HG03460 (cell line): ENCODE data around the gene PPA2.
A peak's percentile ranks its signal among the peaks of the same experiment; 100 is the strongest.
"Not testable (repeated sequence)": the region's sequence is repeated elsewhere in the genome, so short reads cannot be mapped to it uniquely, and the experiment has no call there.

Experiments
- ATAC-seq: cut with Tn5 transposase; IDR thresholded peaks from one replicate; pipeline ENCODE4 v1.9.1; 2021; ENCODE audit not compliant: unreplicated experiment

PPA2 gene

DNA sequence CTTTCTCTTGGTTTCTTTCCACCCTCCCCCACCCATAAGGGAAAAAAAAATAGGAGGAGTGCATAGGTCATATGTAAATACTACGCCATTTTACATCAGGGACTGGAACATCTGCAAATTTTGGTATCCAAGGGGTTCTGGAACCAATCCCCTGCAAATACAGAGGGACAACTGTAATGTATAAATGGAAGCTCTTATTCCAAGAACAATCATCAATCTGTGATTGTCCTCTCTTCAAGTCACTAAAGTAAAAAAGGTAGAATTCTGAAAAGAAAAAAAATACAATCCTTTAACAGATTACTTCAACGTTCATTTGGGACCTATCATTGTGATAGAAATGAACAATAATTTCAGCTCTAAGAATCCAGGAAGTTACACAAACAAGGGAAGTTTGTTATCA lies 13.6 kb downstream of the PPA2 start:
- no peak for ATAC-seq

DNA sequence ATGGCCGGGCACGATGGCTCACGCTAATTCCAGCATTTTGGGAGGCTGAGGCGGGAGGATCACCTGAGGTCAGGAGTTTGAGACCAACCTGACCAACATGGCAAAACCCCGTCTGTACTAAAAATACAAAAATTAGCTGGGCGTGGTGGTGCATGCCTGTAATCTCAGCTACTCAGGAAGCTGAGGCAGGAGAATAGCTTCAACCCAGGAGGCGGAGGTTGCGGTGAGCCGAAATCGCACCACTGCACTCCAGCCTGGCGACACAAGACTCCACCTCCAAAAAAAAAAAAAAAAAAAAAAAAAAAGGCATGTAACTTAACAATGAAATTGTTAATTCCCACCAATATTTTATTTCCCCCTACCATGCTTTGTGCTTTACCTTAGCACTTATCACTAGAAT lies 15.3 kb downstream of the PPA2 start:
- ATAC-seq: not testable (repeated sequence)

DNA sequence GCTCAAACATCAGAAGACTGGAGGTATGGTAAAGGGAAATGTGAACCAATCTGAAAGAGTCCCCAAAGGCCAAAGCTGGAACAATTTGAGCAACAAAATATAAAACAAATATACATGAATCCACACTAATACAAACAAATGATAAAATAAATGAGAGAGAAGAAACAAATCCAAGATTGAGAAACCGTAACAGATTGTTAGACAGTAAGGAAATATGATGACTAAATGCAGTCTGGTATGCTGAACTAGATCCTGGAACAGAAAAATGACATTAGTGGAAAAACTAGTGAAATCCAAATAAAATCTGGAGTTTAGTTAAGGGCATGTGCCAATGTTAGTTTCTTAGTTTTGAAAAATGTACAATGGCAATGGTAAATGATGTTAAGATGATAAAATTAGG lies 15.9 kb downstream of the PPA2 start:
- no peak for ATAC-seq

DNA sequence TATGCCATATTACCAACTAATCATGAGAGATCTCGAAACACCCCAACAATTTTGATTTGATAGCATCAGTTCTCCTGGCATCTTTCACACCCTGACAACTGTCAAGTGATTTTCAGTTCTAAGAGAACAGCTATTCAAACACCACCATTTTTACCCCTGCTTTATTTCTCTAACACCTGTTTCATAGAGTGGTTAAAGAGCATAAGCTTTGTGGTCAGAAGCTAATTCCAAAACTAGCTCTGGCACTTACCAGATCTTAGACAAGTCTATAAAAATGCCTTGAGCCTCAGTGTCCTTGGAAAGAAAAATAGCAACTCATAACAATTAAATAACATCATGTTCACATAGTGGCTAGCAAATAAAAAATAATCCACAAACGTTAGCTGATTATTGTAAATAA lies 17.9 kb downstream of the PPA2 start:
- ATAC-seq: no peak

DNA sequence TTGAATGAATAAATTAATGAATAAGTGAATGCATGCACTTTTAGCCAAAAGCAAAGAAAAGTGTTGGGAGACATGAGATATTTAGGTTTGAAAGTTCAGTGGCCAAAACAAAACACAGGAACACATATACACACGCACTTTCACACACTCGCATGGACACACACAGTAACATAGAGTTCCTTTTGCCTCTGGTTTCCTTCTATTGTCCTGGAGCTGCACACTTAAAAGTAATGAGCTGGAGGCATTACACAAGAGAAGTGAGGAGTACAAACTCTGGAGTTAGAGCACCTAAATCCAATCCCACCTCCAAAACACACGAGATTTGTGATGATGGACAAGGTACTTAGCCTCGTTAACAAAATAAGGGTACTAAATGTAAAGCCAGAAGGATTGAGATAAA lies 18.7 kb downstream of the PPA2 start:
- ATAC-seq: no peak

DNA sequence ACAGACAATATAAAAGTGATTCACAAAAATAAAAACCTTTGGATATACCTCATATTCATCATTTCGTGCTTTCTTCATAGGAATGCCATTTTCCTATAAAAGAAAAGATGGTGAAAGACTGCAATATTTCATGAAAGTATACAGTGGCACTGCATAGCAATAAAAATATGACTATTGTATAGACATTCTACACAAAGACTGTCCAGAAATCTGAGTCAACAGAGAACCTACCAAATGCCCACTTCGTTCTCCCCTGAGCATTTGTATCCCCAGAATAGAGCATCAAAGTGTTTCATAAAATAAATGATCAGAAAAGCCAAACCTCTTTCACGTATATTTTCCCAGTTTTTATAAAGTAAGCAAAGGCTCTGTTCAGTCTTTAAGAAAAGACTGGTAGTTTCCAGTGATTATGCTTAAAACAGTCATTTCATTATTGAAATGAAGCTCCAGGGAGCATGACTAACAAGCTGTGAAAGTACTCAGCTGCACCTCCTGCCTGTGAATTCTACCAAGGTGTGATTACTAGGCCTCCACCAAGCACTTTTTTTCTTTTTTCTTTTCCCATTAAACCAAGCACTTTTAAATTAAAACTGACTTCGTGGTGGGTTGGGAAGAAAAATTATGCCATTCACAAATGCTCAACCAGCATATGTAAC lies 20.2 kb downstream of the PPA2 start:
- ATAC-seq: peak; percentile 67

DNA sequence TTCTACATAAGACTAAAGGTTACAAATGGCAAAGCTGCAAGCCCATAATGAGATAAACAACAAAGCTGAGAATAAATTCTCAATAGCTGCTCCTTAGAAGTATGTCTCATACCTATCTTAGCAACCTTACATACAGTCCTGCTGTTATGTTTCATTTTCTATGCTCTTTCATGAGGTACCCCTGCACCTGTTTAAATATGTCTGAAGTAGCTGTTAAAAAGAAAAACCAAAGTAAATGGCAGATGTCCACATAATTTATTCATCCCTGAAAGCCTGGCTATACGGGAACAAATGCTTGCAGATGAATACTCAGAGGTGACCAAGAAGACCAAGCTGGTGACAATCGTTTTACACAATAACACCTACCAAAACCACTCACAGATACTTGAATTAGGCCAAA lies 22.5 kb downstream of the PPA2 start:
- ATAC-seq: no peak

DNA sequence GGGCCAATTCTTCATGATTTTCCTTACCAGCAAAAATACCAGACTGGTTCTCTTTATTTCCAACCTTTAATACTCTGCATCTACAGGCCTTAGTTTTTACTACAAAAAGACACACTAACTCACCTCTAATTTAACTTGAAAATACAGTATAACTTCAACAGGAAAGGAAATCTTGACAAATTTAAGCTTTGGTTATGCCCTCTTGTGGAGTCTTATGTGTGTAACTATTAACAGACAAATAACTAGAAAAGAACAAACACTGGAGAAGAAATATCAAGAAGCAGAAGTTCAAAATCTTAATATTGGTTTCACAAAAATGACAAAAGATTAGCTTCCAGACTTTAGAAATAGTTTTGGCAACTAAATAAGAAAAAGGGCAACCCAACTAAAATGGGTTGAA lies 33.0 kb downstream of the PPA2 start:
- no peak for ATAC-seq

DNA sequence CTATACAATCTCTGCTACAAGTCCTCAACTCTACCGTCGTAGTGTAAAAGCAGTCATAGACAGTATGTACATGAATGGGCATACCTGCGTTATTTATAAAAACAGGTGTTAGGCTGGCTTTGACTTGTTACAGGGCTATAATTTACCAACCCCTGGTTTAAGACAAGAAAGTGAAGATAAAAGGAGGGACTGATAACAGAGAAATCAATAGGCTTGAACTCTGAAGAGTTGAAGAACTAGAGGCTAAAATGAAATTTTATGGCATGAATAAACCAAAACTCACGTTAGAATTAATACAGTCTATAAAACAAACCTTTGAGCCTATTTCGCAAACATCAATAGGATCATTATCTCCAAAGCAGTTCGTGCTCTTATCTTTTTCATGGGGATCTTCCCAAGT lies 36.2 kb downstream of the PPA2 start:
- ATAC-seq: no peak

DNA sequence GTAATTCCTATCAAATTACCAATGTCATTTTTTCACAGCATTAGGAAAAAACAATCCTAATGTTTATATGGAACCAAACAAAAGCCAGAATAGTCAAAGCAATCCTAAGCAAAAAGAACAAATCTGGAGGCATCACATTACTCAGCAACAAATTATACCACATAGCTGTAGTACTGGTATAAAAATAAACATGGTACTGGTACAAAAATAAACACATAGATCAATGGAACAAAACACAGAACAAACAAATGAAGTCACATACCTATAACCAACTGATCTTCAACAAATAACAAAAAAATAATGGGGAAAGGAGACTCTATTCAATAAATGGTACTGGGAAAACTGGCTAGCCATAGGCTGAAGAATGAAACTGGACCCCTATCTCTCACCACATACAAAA lies 37.4 kb downstream of the PPA2 start:
- ATAC-seq: no peak

DNA sequence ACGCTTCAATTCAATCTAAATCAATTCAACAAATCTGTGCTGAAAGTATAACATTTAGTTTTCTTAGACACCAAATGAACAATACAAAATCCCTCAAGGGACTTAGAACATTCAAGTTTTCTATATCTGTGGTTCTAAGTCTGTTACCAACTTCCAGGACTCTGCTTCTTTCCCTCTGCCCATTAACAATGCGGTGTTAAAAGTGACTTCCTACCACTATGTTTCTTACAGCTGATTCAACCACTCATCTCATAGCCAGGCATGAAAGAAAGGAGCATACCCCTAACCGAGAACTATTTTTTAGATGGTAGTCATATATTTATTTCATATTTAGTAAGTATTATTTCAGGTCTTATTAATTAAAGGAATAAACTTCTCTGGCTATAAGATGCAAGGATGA lies 38.9 kb downstream of the PPA2 start:
- no peak for ATAC-seq

DNA sequence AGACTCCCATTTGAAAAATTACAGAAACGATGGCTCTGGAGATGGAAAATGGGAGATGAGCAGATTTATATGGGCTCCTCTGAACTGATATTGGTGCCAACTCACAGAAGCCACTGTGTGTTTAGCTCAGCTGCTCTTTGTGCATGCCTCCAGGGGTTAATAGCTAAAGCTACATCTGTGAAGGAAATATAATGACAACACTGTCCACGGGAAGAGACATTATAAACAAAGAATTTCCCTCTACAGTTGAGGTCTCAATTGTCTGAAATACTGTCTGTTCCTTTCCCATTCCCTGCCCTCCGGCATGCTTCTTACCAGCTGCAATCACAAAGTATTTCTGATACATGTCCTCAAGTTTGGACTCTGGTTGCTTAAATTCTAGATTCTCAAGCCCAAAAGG lies 40.4 kb downstream of the PPA2 start:
- ATAC-seq: no peak

DNA sequence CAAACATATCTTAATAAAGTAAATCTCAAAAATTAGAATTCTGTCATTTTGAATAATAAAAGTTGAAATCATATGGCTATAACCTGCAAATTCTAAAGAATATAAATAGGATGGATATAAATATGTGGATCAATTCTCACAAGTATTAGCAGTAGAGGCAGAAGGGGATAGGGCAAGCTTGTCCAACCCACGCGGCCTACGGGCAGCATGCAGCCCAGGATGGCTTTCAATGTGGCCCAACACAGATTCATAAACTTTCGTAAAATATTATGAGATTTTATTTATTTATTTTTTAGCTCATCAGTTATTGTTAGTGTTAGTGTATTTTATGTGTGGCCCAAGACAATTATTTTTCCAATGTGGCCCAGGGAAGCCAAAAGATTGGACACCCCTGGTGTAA lies 41.4 kb downstream of the PPA2 start:
- ATAC-seq: no peak

DNA sequence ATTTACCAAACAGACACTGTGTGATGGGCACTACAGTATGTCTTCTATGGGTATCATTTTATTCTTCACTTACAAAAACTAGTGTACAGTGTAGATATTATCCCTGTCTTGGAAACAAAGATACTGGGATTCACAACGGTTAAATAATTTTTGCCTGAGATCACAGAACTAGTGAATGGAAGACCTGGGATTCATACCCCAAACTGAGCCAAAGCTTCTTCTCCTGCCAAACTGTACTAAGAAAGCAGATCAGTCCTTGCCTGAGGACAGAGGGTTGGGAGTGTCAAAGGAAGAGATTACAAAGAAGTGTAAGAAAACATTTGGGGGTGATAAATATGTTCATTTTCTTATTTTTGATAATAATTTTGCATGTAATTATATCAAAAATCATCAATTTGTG lies 43.1 kb downstream of the PPA2 start:
- ATAC-seq: no peak

DNA sequence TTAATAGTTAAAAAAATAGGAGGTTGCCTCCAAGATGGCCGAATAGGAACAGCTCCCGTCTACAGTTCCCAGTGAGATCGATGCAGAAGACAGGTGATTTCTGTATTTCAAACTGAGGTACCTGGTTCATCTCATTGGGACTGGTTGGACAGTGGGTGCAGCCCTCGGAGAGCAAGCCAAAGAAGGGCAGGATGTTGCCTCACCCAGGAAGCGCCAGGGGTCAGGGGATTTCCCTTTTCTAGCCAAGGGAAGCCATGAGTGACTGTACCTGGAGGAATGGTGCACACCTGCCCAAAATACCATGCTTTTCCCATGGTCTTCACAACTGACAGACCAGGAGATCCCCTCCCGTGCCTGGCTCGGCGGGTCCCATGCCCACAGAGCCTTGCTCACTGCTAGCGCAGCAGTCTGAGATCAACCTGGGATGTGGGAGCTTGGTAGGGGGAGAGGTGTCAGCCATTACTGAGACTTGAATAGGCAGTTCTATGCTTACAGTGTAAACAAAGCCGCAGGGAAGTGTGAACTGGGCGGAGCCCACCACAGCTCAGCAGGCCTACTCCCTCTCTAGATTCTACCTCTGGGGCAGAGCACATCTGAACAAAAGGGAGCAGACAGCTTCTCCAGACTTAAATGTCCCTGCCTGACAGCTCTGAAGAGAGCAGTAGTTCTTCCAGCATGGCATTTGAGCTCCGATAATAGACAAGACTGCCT lies 47.5 kb downstream of the PPA2 start:
- no peak for ATAC-seq

DNA sequence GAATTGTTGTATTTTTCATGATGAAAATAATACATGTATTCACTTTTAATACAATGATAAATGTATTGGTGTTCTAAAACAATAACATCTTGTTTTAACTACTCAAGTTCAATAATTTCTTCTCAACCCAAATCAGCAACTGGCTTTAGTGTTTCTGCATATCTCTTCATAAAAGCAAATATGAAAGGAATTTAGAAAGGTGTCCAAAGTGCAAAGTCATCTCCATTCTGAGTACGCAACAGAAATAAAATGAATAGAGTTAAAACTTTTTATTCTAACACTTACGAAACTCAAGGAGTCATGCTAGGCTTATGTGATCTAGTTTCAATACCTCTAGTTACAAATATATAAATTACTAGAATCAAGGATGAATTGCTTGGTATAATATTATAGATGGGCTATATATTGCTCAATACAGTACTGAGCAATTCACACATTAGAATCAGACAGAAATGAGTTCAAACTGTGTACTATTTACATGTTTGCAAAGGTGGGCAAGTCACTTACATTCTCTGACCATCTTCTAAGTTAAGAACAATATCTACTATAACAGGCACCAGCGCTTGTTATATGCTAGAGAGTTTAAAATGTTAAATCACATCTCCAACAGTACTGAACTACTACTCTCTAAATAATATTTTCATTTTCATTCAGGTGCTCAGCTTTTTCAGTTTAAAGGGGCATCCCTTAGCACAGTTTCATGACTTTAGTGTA lies 51.5 kb downstream of the PPA2 start:
- no peak for ATAC-seq

DNA sequence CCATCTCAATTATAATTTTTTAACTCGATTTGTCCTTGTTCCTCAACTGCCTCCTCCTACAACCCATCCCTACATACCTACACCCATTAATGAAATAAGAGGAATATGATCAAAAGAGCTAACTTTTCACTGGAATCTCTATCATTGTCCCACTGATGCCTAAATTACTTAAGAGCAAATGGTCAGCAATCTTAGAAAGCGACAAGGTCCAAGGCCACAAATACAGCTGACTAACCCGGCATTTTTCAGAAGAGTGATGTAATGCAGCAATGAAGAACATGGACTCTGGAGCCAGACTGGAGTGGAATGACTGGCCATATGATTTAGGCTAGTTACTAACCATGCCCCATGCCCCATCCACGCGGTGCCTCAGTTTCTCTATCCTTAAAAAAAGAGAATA lies 56.2 kb downstream of the PPA2 start:
- no peak for ATAC-seq

DNA sequence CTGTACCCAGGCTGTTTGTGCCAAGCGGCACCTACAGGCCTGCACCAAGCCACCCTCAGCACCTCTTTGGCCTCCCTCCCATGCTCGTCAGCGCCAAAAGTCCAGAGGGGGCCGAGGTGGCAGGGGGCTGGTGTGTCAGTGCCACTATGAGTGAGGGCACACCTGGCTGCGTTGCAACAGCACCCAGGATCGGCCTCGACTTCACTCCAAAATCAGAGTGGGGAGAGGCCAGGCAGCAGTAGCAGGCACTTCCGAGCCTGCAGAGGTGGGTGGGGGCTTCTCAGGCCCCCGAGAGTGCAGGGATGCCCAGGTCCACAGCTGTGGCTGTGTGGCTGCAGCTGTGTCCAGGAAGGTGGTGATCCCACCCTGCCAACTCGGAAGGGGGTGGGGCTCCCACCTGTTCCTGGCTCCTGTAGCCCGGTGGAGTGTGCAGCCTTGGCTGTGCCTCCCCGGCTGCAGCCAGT lies 58.5 kb downstream of the PPA2 start:
- no peak for ATAC-seq

DNA sequence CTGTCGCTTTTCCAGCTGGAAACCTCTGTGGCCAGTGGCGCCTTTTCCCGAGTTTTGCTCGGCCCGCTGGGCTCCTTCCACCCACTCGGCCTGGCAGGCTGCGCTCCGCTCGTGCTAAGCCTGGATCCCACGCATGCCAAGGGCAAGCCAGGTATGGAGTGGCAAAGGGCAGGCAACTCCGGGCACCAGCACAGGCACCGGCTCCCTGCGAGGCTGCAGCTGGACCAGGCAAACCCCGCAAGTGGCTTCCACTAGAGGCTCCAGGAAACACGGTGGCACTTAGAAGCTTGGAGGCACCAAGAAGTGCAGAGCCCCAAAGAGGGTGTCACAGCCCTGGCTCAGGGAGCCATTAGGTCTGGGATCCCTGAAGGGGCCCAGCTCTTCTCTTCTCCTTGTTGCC lies 59.5 kb downstream of the PPA2 start:
- ATAC-seq: no peak

DNA sequence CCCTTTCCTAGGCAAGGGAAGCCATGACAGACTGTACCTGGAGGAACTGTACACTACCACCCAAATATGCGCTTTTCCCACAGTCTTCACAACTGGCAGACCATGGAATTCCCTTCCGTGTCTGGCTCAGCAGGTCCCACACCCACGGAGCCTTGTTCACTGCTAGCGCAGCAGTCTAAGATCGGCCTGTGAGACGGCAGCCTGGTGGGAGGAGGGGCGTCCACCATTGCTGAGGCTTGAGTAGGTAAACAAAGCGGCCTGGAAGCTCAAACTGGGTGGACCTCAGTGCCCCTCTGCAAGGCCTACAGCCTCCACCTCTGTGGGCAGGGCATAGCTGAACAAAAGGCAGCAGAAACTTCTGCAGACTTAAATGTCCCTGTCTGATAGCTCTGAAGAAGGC lies 64.7 kb downstream of the PPA2 start:
- not testable (repeated sequence) for ATAC-seq

DNA sequence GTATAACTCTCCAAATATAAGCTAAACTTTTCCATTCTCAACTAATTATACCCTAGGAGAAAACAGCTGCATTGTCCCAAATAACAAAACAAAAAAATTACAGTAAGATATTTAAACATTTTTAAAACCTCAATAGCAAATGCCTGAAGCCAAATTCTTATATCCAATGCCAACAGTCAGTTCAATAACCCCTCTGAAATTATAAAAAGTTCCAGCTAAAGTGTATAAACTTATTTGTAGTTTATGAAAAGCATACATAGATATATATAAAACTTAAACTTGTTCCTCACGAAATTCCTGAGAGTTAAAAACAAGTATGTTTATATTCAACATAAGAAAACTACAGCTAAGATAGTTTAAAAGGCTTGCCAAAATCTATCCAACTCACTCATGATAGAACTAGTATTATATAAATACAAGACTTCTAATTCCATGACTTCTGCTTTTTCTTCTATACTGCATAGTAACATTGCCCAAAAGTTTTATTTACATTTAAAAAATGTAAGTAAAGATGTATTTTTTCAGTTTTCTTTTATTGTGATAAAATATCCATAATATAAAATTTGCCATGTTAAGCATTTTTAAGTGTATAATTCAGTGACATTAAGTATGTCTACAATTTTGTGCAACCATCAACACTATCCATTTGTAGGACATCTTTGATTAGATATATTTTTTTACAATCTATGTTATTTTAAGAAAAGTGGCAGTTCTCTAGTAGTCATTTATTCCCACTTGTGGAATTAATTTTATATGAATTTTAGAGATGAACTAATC lies 72.8 kb downstream of the PPA2 start:
- ATAC-seq: no peak
